Measurements from ENCODE around the gene NPEPL1. TPM values are rescaled to one million over a fixed set of nuclear protein-coding genes. Genes with fewer than 3 reads are reported as not detected.

Gene NPEPL1
- total RNA-seq, 1 experiment from 2014 or later, result 44.7 TPM

- Histone ChIP-seq H3K36me3 (peaks cover 15% of the 10 kb centered on the region), H3K9me3 (peaks cover 4% of the 10 kb centered on the region; the same call in 1 of the 2 replicates), H3K4me3 (peak overlapping the region; percentile 35), H3K27me3 (no peaks in the 10 kb centered on the region)
- DNase-seq, result peak; percentile 50
Measured at GRCh38 chr20:58691773-58692578, 624 bp upstream of the NPEPL1 start.

GRCh38 chr20:58693226-58694006 lies 816 bp downstream of the NPEPL1 start:
- Histone ChIP-seq H3K27me3 (no peaks in the 10 kb centered on the region), H3K36me3 (peaks cover 21% of the 10 kb centered on the region), H3K9me3 (peaks cover 4% of the 10 kb centered on the region; the same call in 1 of the 2 replicates), H3K4me3 (peak overlapping the region; percentile 46)
- peak; percentile 29 for DNase-seq

GRCh38 chr20:58694241-58695083 lies 1.9 kb downstream of the NPEPL1 start:
- peaks cover 4% of the 10 kb centered on the region; the same call in 1 of the 2 replicates for H3K9me3 ChIP-seq
- H3K36me3 ChIP-seq, result peaks cover 27% of the 10 kb centered on the region
- no peak for DNase-seq
- no peaks in the 10 kb centered on the region for H3K27me3 ChIP-seq
- H3K4me3 ChIP-seq, result no peak overlapping the region

GRCh38 chr20:58695084-58695722 lies 2.6 kb downstream of the NPEPL1 start:
- Histone ChIP-seq H3K4me3 (no peak overlapping the region), H3K27me3 (no peaks in the 10 kb centered on the region), H3K9me3 (peaks cover 4% of the 10 kb centered on the region; the same call in 1 of the 2 replicates), H3K36me3 (peaks cover 31% of the 10 kb centered on the region)
- DNase-seq, result no peak

GRCh38 chr20:58695895-58696375 lies 3.3 kb downstream of the NPEPL1 start:
- H3K27me3 ChIP-seq, result no peaks in the 10 kb centered on the region
- H3K36me3 ChIP-seq, result peaks cover 31% of the 10 kb centered on the region
- peaks cover 4% of the 10 kb centered on the region; the same call in 1 of the 2 replicates for H3K9me3 ChIP-seq
- no peak for DNase-seq
- no peak overlapping the region for H3K4me3 ChIP-seq

GRCh38 chr20:58696411-58696961 lies 3.9 kb downstream of the NPEPL1 start:
- Histone ChIP-seq H3K27me3 (no peaks in the 10 kb centered on the region), H3K9me3 (peaks cover 4% of the 10 kb centered on the region; the same call in 1 of the 2 replicates), H3K36me3 (peaks cover 31% of the 10 kb centered on the region), H3K4me3 (no peak overlapping the region)
- DNase-seq, result no peak

- no peak overlapping the region for H3K4me3 ChIP-seq
- no peaks in the 10 kb centered on the region for H3K9me3 ChIP-seq
- H3K36me3 ChIP-seq, result peaks cover 32% of the 10 kb centered on the region
- H3K27me3 ChIP-seq, result no peaks in the 10 kb centered on the region
- DNase-seq, result no peak
Measured at GRCh38 chr20:58697201-58697866, 4.7 kb downstream of the NPEPL1 start.

GRCh38 chr20:58697867-58698703 lies 5.5 kb downstream of the NPEPL1 start:
- Histone ChIP-seq H3K4me3 (no peak overlapping the region), H3K27me3 (no peaks in the 10 kb centered on the region), H3K9me3 (no peaks in the 10 kb centered on the region), H3K36me3 (peaks cover 39% of the 10 kb centered on the region)
- DNase-seq, result no peak

- H3K36me3 ChIP-seq, result peaks cover 44% of the 10 kb centered on the region
- H3K4me3 ChIP-seq, result no peak overlapping the region
- H3K9me3 ChIP-seq, result no peaks in the 10 kb centered on the region
- no peak for DNase-seq
- H3K27me3 ChIP-seq, result no peaks in the 10 kb centered on the region
Measured at GRCh38 chr20:58698741-58699622, 6.4 kb downstream of the NPEPL1 start.

- DNase-seq, result no peak
- H3K9me3 ChIP-seq, result no peaks in the 10 kb centered on the region
- H3K4me3 ChIP-seq, result no peak overlapping the region
- H3K36me3 ChIP-seq, result peaks cover 45% of the 10 kb centered on the region
- H3K27me3 ChIP-seq, result no peaks in the 10 kb centered on the region
Measured at GRCh38 chr20:58699623-58700107, 7.1 kb downstream of the NPEPL1 start.

- Histone ChIP-seq H3K27me3 (no peaks in the 10 kb centered on the region), H3K36me3 (peaks cover 51% of the 10 kb centered on the region), H3K9me3 (no peaks in the 10 kb centered on the region), H3K4me3 (no peak overlapping the region)
- no peak for DNase-seq
Measured at GRCh38 chr20:58700121-58700821, 7.7 kb downstream of the NPEPL1 start.

- no peak for DNase-seq
- Histone ChIP-seq H3K4me3 (no peak overlapping the region), H3K9me3 (no peaks in the 10 kb centered on the region), H3K36me3 (peaks cover 53% of the 10 kb centered on the region), H3K27me3 (no peaks in the 10 kb centered on the region)
Measured at GRCh38 chr20:58700823-58701222, 8.2 kb downstream of the NPEPL1 start.
